IMR-90 (cell line): ENCODE measurements around the gene LRATD1. TPM values are rescaled to one million over a fixed set of nuclear protein-coding genes. Genes with fewer than 3 reads are reported as not detected.

Experiments
- ATAC-seq: fragments of 200-7000 bp; cut with Tn5 transposase; 2 replicates; pipeline ENCODE4 v1.9.1; 2020; ENCODE audit warnings: low read depth, mild to moderate bottlenecking, moderate library complexity
- BruUV-seq: library from RNA; stranded (reverse); fragments of 400-500 nt; replicated peaks from 2 replicates; lab custom pipeline; 2021; lab: Mats Ljungman, UMichigan
- CTCF ChIA-PET: fragments of 300-600 bp; formaldehyde crosslinking; extraction: SDS; loops from one replicate; lab custom pipeline; 2021; ENCODE audit warnings: antibody characterized with exemption; lab: Yijun Ruan, JAX
- POLR2A ChIA-PET: fragments of 300-600 bp; sonication (Branson Sonifier 250); formaldehyde crosslinking; loops from one replicate; lab custom pipeline; 2022; ENCODE audit warnings: antibody characterized with exemption; ENCODE audit not compliant: unreplicated experiment; lab: Charles Lee
- DNase-seq: peaks from one replicate; pipeline ENCODE4 v3.0.0; 2013
- H2AFZ ChIP-seq: replicated peaks from 2 replicates; pipeline ENCODE3; 2013; ENCODE audit warnings: low read length, mild to moderate bottlenecking; ENCODE audit not compliant: poor library complexity
- H2AK5ac ChIP-seq: 2 replicates; pipeline ENCODE4 v1.6.1; 2013; ENCODE audit warnings: low read depth, low read length, inconsistent platforms
- H2AK9ac ChIP-seq: replicated peaks from 2 replicates; pipeline ENCODE3; 2013; ENCODE audit warnings: mild to moderate bottlenecking, low read depth, low read length, moderate library complexity; ENCODE audit not compliant: poor library complexity
- H2BK120ac ChIP-seq: 2 replicates; pipeline ENCODE4 v1.6.1; 2013; ENCODE audit warnings: low read depth, low read length, inconsistent platforms
- H2BK15ac ChIP-seq: 3 replicates; pipeline ENCODE4 v1.6.1; 2013; ENCODE audit warnings: low read depth, low read length, inconsistent platforms
- H2BK20ac ChIP-seq: 2 replicates; pipeline ENCODE4 v1.6.1; 2013; ENCODE audit warnings: low read depth, mild to moderate bottlenecking, inconsistent platforms, low read length, moderate library complexity
- H2BK5ac ChIP-seq: 2 replicates; pipeline ENCODE4 v1.6.1; 2013; ENCODE audit warnings: mild to moderate bottlenecking, low read depth, low read length, inconsistent platforms; ENCODE audit not compliant: poor library complexity, severe bottlenecking
- H3K14ac ChIP-seq: replicated peaks from 2 replicates; pipeline ENCODE4 v1.6.1; 2013; ENCODE audit warnings: low read depth, low read length, inconsistent platforms
- H3K18ac ChIP-seq: 2 replicates; pipeline ENCODE4 v1.6.1; 2013; ENCODE audit warnings: low read depth, low read length, control low read depth
- H3K23ac ChIP-seq: 2 replicates; pipeline ENCODE4 v1.6.1; 2013; ENCODE audit warnings: low read depth, low read length, inconsistent platforms
- H3K27ac ChIP-seq: 2 replicates; pipeline ENCODE4 v1.5.1; 2013; ENCODE audit warnings: mild to moderate bottlenecking, control low read depth, low read length; ENCODE audit not compliant: insufficient read depth
- H3K27me3 ChIP-seq: 2 replicates; pipeline ENCODE4 v1.6.1; 2013; ENCODE audit warnings: low read length; ENCODE audit not compliant: control insufficient read depth, insufficient read depth
- H3K36me3 ChIP-seq: 2 replicates; pipeline ENCODE4 v1.6.1; 2013; ENCODE audit warnings: low read length, mixed read lengths; ENCODE audit not compliant: control insufficient read depth, insufficient read depth
- H3K4ac ChIP-seq: 2 replicates; pipeline ENCODE4 v1.6.1; 2013; ENCODE audit warnings: low read depth, low read length, inconsistent platforms
- H3K4me1 ChIP-seq: 2 replicates; pipeline ENCODE4 v1.6.1; 2013; ENCODE audit warnings: low read length, mixed read lengths; ENCODE audit not compliant: control insufficient read depth, insufficient read depth
- H3K4me2 ChIP-seq: 2 replicates; pipeline ENCODE4 v1.6.1; 2013; ENCODE audit warnings: low read depth, mild to moderate bottlenecking, control low read depth, low read length, moderate library complexity
- H3K4me3 ChIP-seq: 2 replicates; pipeline ENCODE4 v1.5.1; 2013; ENCODE audit warnings: low read depth, mild to moderate bottlenecking, control low read depth, low read length, moderate library complexity; ENCODE audit not compliant: insufficient read depth
- H3K56ac ChIP-seq: 2 replicates; pipeline ENCODE4 v1.6.1; 2013; ENCODE audit warnings: low read length, inconsistent platforms; ENCODE audit not compliant: insufficient read depth; ENCODE audit errors: extremely low read depth
- H3K79me1 ChIP-seq, 2 experiments: 2 replicates each; pipeline ENCODE4 v1.6.1; 2013; ENCODE audit warnings: low read length in 2 of 2, inconsistent platforms in 1 of 2, low read depth in 1 of 2
- H3K9ac ChIP-seq: 2 replicates; pipeline ENCODE4 v1.6.1; 2013; ENCODE audit warnings: low read depth, low read length, control low read depth
- H3K9me1 ChIP-seq: 2 replicates; pipeline ENCODE4 v1.6.1; 2013; ENCODE audit warnings: low read length, inconsistent platforms; ENCODE audit not compliant: insufficient read depth
- H3K9me3 ChIP-seq: 2 replicates; pipeline ENCODE4 v1.6.1; 2013; ENCODE audit warnings: low read length; ENCODE audit not compliant: control insufficient read depth, insufficient read depth
- H4K20me1 ChIP-seq: 2 replicates; pipeline ENCODE4 v1.6.1; 2013; ENCODE audit warnings: low read length, inconsistent platforms; ENCODE audit not compliant: insufficient read depth
- H4K5ac ChIP-seq: 2 replicates; pipeline ENCODE4 v1.6.1; 2013; ENCODE audit warnings: mild to moderate bottlenecking, low read depth, low read length, control low read depth
- H4K8ac ChIP-seq, 2 experiments: 2 replicates each; pipeline ENCODE4 v1.6.1; 2013; ENCODE audit warnings: low read depth in 2 of 2, low read length in 2 of 2, control low read depth in 1 of 2, inconsistent platforms in 1 of 2
- H4K91ac ChIP-seq: 2 replicates; pipeline ENCODE4 v1.6.1; 2013; ENCODE audit warnings: low read depth, low read length, inconsistent platforms; ENCODE audit not compliant: insufficient read depth
- BHLHE40 ChIP-seq: fragments of 150-350 bp; IDR thresholded peaks from 2 replicates; pipeline ENCODE4 v1.6.1; 2016; ENCODE audit warnings: mild to moderate bottlenecking, low read depth, low read length
- FOS ChIP-seq: fragments of 150-350 bp; IDR thresholded peaks from 2 replicates; pipeline ENCODE4 v1.6.1; 2016; ENCODE audit warnings: low read depth, low read length
- WGBS, 2 experiments: methylation state at CpG; one replicate each; pipeline versions ENCODE4 v1.1.5 to v1.1.7; 2013; ENCODE audit warnings: missing lambda C conversion rate in 2 of 2; ENCODE audit not compliant: insufficient read length in 1 of 2; ENCODE audit errors: extremely low coverage in 2 of 2; 5-methylcytosine and 5-hydroxymethylcytosine counted together
- dilution Hi-C: fragments of 300-500 bp; cut with HindIII; formaldehyde crosslinking; loops from one replicate; pipeline ENCODE4 v1.14.3; 2018; ENCODE audit warnings: low sequenced_read_pairs; ENCODE audit not compliant: unreplicated experiment
- in situ Hi-C: fragments of 300-500 bp; cut with MboI; formaldehyde crosslinking; loops from 3 replicates; pipeline ENCODE4 v1.14.3; 2019; ENCODE audit warnings: low sequenced_read_pairs, inconsistent platforms, mixed read lengths
- intact Hi-C: fragments of 100-400 bp; cut with micrococcal nuclease; formaldehyde crosslinking; loops from 2 replicates; pipeline ENCODE4 v1.10.0; 2022
- polyA plus RNA-seq, 3 experiments: library from polyadenylated mRNA; depleted of rRNA; stranded (reverse); fragments of >200 nt; gene quantifications; 2 replicates each; pipeline ENCODE4 v1.2.3, GENCODE V29; 2012; ENCODE audit warnings: low replicate concordance in 1 of 3
- total RNA-seq: library from RNA; depleted of rRNA; stranded (reverse); fragments of >200 nt; gene quantifications from 2 replicates; pipeline ENCODE4 v1.2.3, GENCODE V29; 2012

The LRATD1 gene
- total and polyA plus RNA-seq, 2 of the 4 experiments (the other 2 are of a cell fraction): 0.18 to 0.60 TPM

DNA sequence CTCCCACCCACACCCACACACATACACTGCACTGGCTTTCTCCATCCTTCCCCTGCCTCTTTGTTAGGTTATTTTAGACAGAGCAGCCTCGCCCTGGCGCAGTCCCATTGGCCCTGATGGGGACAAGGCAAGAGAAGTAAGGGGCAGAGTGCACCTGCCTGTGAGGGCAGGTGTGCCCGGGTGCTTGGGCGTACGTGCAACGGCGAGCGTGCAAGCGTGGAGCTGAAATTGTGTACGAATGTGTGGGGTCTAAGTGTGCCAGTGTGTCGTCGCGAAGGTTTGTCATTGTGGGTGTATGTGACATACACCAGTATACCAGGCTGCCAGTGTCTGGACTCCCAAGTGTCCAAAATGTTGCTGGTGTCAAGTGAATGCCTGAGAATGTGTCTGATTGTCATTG is 544 bp downstream of the LRATD1 start:
- no peak overlapping the region for H3K56ac ChIP-seq
- POLR2A ChIA-PET: no interaction called here
- H4K91ac ChIP-seq: no peak overlapping the region
- DNase-seq (no peak), ATAC-seq (no peak)
- no peak for TF ChIP-seq FOS
- TF ChIP-seq BHLHE40: no peak
- peaks cover 25% of the 10 kb centered on the region for H3K27me3 ChIP-seq
- H2BK20ac ChIP-seq: no peak overlapping the region
- H2AK5ac ChIP-seq: no peak overlapping the region
- H3K9me1 ChIP-seq: no peaks in the 10 kb centered on the region
- no peak overlapping the region for H3K14ac ChIP-seq
- peak overlapping the region; percentile 34 for H3K4me3 ChIP-seq
- H4K20me1 ChIP-seq: no peaks in the 10 kb centered on the region
- no peak overlapping the region for H3K18ac ChIP-seq
- intact Hi-C loops: loop anchor here (5.0 to 10.0 kb wide), 6 partner anchors 122 to 1441 kb away; no protein-coding TSS in a partner anchor
- no peak overlapping the region for H2BK120ac ChIP-seq
- H3K79me1 ChIP-seq: no peaks in the 10 kb centered on the region
- H3K4me1 ChIP-seq: no peaks in the 10 kb centered on the region; the same call in 1 of the 2 replicates
- H4K5ac ChIP-seq: no peak overlapping the region
- no CpG with 5 or more reads among the region's 13 CpGs for WGBS, 2 experiments
- no TSS peak for BruUV-seq
- dilution Hi-C loops: no loop called here
- no peak overlapping the region for H2BK5ac ChIP-seq
- H2AFZ ChIP-seq: peak overlapping the region; percentile 90
- H3K27ac ChIP-seq: no peak overlapping the region
- H3K4me2 ChIP-seq: peak overlapping the region; percentile 69
- H3K23ac ChIP-seq: peak overlapping the region; percentile 69; the same call in 1 of the 2 replicates
- no peak overlapping the region for H2BK15ac ChIP-seq
- H2AK9ac ChIP-seq: no peak overlapping the region
- in situ Hi-C loops: no loop called here
- no peaks in the 10 kb centered on the region for H3K36me3 ChIP-seq
- H4K8ac ChIP-seq: no peak overlapping the region
- peaks cover 2% of the 10 kb centered on the region; the same call in 1 of the 2 replicates for H3K9me3 ChIP-seq
- CTCF ChIA-PET: interaction anchor here (1.8 kb wide), 1 partner anchor 200 kb away, joined by 5 read pairs; no protein-coding TSS in a partner anchor
- H3K4ac ChIP-seq: no peak overlapping the region
- H3K9ac ChIP-seq: no peak overlapping the region
